ENCODE measurements around the gene DUSP19. TPM values are rescaled to one million over a fixed set of nuclear protein-coding genes. Genes with fewer than 3 reads are reported as not detected.
A peak's percentile ranks its signal among the peaks of the same experiment; 100 is the strongest.

The DUSP19 gene
- total and polyA plus RNA-seq, 10 of the 15 experiments (the other 5 are each of a cell fraction or from before 2014, with no cell fraction given) = 0.16 to 1.7 (median 0.57) TPM

GRCh38 chr2:183124222-183124956 lies 45.8 kb downstream of the DUSP19 start, which contains the start of gene NUP35 (continued):
- peak in 1 of 2 experiments; percentile 88; a peak in 2 of 4 replicates for TF ChIP-seq CEBPB (IDR thresholded peaks at IDR 0.05; ENCODE audit: borderline replicate concordance in 1 of 2, low read depth in 2 of 2, low read length in 2 of 2)
- TF ChIP-seq SMC3 (IDR thresholded peaks at IDR 0.05; ENCODE audit: borderline replicate concordance, low read length) = no peak
- TF ChIP-seq POLR2AphosphoS2 (IDR thresholded peaks at IDR 0.05; ENCODE audit: low read depth, low read length) = peak; percentile 55; the same call in 1 of the 2 replicates
- peak; percentile 91 for TF ChIP-seq SPI1 (IDR thresholded peaks at IDR 0.05; ENCODE audit: borderline replicate concordance, insufficient read depth, low read depth, low read length)
- TF ChIP-seq IKZF2 (IDR thresholded peaks at IDR 0.05) = no peak; a peak in 2 of 4 replicates
- TF ChIP-seq NRF1 (conservative IDR thresholded peaks at IDR 0.05; ENCODE audit: low read depth, low read length) = peak; percentile 73
- peak; percentile 94 for TF ChIP-seq CREB1 (IDR thresholded peaks at IDR 0.05; ENCODE audit: low read depth)
- TF ChIP-seq ATF2 (IDR thresholded peaks at IDR 0.05; ENCODE audit: low read length) = no peak; the same call in 1 of the 2 replicates
- TF ChIP-seq RB1 (IDR thresholded peaks at IDR 0.05; ENCODE audit: borderline replicate concordance) = no peak
- TF ChIP-seq CBX5 (IDR thresholded peaks at IDR 0.05; ENCODE audit: low read depth) = no peak
- no peak for TF ChIP-seq ATF3 (IDR thresholded peaks at IDR 0.05; ENCODE audit: borderline replicate concordance, extremely low read depth, low read depth, low read length)
- no peak for TF ChIP-seq MEF2B (IDR thresholded peaks at IDR 0.05; ENCODE audit: partially characterized antibody, poor library complexity, severe bottlenecking)
- TF ChIP-seq RBBP5 (conservative IDR thresholded peaks at IDR 0.05) = no peak
- no peak for TF ChIP-seq CEBPZ (IDR thresholded peaks at IDR 0.05; ENCODE audit: low read depth, low read length)
- TF ChIP-seq RAD51 (IDR thresholded peaks at IDR 0.05) = peak; percentile 46; the same call in 1 of the 2 replicates
- TF ChIP-seq ZBTB4 (CRISPR knock-in tag; IDR thresholded peaks at IDR 0.05) = no peak
- TF ChIP-seq ZBTB33 (IDR thresholded peaks at IDR 0.05) = no peak
- TF ChIP-seq GABPA (IDR thresholded peaks at IDR 0.05; ENCODE audit: low read depth) = peak; percentile 90
- no peak for TF ChIP-seq SREBF1 (IDR thresholded peaks at IDR 0.05; ENCODE audit: low read length)
